ENCODE results near the gene MMGT1.
"Not testable (repeated sequence)": the region's sequence is repeated elsewhere in the genome, so short reads cannot be mapped to it uniquely, and the experiment has no call there.

Gene MMGT1

GRCh38 chrX:135927897-135928296 lies 45.9 kb downstream of the MMGT1 start:
- H3K9me3 ChIP-seq (ENCODE audit: low read length) = no peaks in the 10 kb centered on the region
- H3K9ac ChIP-seq (ENCODE audit: low read length) = no peak overlapping the region
- H3K27ac ChIP-seq (ENCODE audit: low read depth, low read length, poor library complexity, severe bottlenecking) = no peak overlapping the region
- no peaks in the 10 kb centered on the region for H3K9me2 ChIP-seq (ENCODE audit: low read depth, low read length)
- no peaks in the 10 kb centered on the region for H3K27me3 ChIP-seq (ENCODE audit: insufficient read depth, low read length)
- no peak for TF ChIP-seq EZH2 (IDR thresholded peaks at IDR 0.05; ENCODE audit: borderline replicate concordance, low read length)
- no peaks in the 10 kb centered on the region for H3F3A ChIP-seq (ENCODE audit: insufficient read depth, low read length)
- no peak overlapping the region for H3K4me3 ChIP-seq (ENCODE audit: low read depth, low read length, poor library complexity, severe bottlenecking)
- no peaks in the 10 kb centered on the region for H3K36me3 ChIP-seq (ENCODE audit: insufficient read depth, low read length)
- H3K4me2 ChIP-seq (ENCODE audit: low read length) = no peak overlapping the region
- H4K20me1 ChIP-seq (ENCODE audit: insufficient read depth, low read length) = no peaks in the 10 kb centered on the region
- H3K4me1 ChIP-seq (ENCODE audit: insufficient read depth, low read length, severe bottlenecking) = no peaks in the 10 kb centered on the region
- H2AFZ ChIP-seq (ENCODE audit: low read length) = no peak overlapping the region
- no peaks in the 10 kb centered on the region for H3K79me2 ChIP-seq (ENCODE audit: insufficient read depth, low read length)

GRCh38 chrX:135923353-135923752 lies 50.4 kb downstream of the MMGT1 start:
- no peaks in the 10 kb centered on the region for H4K20me1 ChIP-seq (ENCODE audit: insufficient read depth, low read length)
- no peaks in the 10 kb centered on the region for H3K9me2 ChIP-seq (ENCODE audit: low read depth, low read length)
- H3F3A ChIP-seq (ENCODE audit: insufficient read depth, low read length) = no peaks in the 10 kb centered on the region
- H3K27me3 ChIP-seq (ENCODE audit: insufficient read depth, low read length) = no peaks in the 10 kb centered on the region
- no peak overlapping the region for H3K4me2 ChIP-seq (ENCODE audit: low read length)
- H2AFZ ChIP-seq (ENCODE audit: low read length) = no peak overlapping the region
- H3K36me3 ChIP-seq (ENCODE audit: insufficient read depth, low read length) = no peaks in the 10 kb centered on the region
- no peak overlapping the region for H3K4me3 ChIP-seq (ENCODE audit: low read depth, low read length, poor library complexity, severe bottlenecking)
- no peaks in the 10 kb centered on the region for H3K9me3 ChIP-seq (ENCODE audit: low read length)
- no peak overlapping the region for H3K27ac ChIP-seq (ENCODE audit: low read depth, low read length, poor library complexity, severe bottlenecking)
- H3K4me1 ChIP-seq (ENCODE audit: insufficient read depth, low read length, severe bottlenecking) = no peaks in the 10 kb centered on the region
- TF ChIP-seq CTCF (IDR thresholded peaks at IDR 0.05; ENCODE audit: low read length) (peak; percentile 21; the same call in 1 of the 2 replicates), EZH2 (IDR thresholded peaks at IDR 0.05; ENCODE audit: borderline replicate concordance, low read length) (no peak)
- H3K9ac ChIP-seq (ENCODE audit: low read length) = no peak overlapping the region
- no peaks in the 10 kb centered on the region for H3K79me2 ChIP-seq (ENCODE audit: insufficient read depth, low read length)

- H3K4me2 ChIP-seq (ENCODE audit: low read length); H3K79me2 ChIP-seq (ENCODE audit: insufficient read depth, low read length); H3F3A ChIP-seq (ENCODE audit: insufficient read depth, low read length); H3K27ac ChIP-seq (ENCODE audit: low read depth, low read length, poor library complexity, severe bottlenecking); H3K4me1 ChIP-seq (ENCODE audit: insufficient read depth, low read length, severe bottlenecking); H3K36me3 ChIP-seq (ENCODE audit: insufficient read depth, low read length); H3K9ac ChIP-seq (ENCODE audit: low read length); H2AFZ ChIP-seq (ENCODE audit: low read length); H3K27me3 ChIP-seq (ENCODE audit: insufficient read depth, low read length); H4K20me1 ChIP-seq (ENCODE audit: insufficient read depth, low read length); H3K9me3 ChIP-seq (ENCODE audit: low read length); H3K9me2 ChIP-seq (ENCODE audit: low read depth, low read length); H3K4me3 ChIP-seq (ENCODE audit: low read depth, low read length, poor library complexity, severe bottlenecking): not testable (repeated sequence)
Measured at GRCh38 chrX:135920516-135920915, 53.3 kb downstream of the MMGT1 start.

- H3K9me3 ChIP-seq (ENCODE audit: low read length) = no peaks in the 10 kb centered on the region
- TF ChIP-seq EZH2 (IDR thresholded peaks at IDR 0.05; ENCODE audit: borderline replicate concordance, low read length) (no peak), CTCF (IDR thresholded peaks at IDR 0.05; ENCODE audit: low read length) (no peak)
- no peak overlapping the region for H3K27ac ChIP-seq (ENCODE audit: low read depth, low read length, poor library complexity, severe bottlenecking)
Measured at GRCh38 chrX:135914404-135914803, 59.4 kb downstream of the MMGT1 start.

More at GRCh38 chrX:135914404-135914803, 59.4 kb downstream of the MMGT1 start:
- H3K4me3 ChIP-seq (ENCODE audit: low read depth, low read length, poor library complexity, severe bottlenecking) = no peak overlapping the region
- H3K9ac ChIP-seq (ENCODE audit: low read length) = no peak overlapping the region
- no peaks in the 10 kb centered on the region for H4K20me1 ChIP-seq (ENCODE audit: insufficient read depth, low read length)
- H3K36me3 ChIP-seq (ENCODE audit: insufficient read depth, low read length) = no peaks in the 10 kb centered on the region
- no peaks in the 10 kb centered on the region for H3K27me3 ChIP-seq (ENCODE audit: insufficient read depth, low read length)
- no peak overlapping the region for H2AFZ ChIP-seq (ENCODE audit: low read length)
- no peaks in the 10 kb centered on the region for H3K79me2 ChIP-seq (ENCODE audit: insufficient read depth, low read length)
- no peaks in the 10 kb centered on the region for H3K9me2 ChIP-seq (ENCODE audit: low read depth, low read length)
- no peak overlapping the region for H3K4me2 ChIP-seq (ENCODE audit: low read length)
- no peaks in the 10 kb centered on the region for H3F3A ChIP-seq (ENCODE audit: insufficient read depth, low read length)
- no peaks in the 10 kb centered on the region for H3K4me1 ChIP-seq (ENCODE audit: insufficient read depth, low read length, severe bottlenecking)

Data from OCI-LY1 (cell line).